GM19328 (cell line): ENCODE data around the gene MGAT5.

ENCODE experiments used
- ATAC-seq: cut with Tn5 transposase; IDR thresholded peaks from one replicate; pipeline ENCODE4 v1.9.1; 2021; ENCODE audit warnings: mild to moderate bottlenecking, moderate library complexity; ENCODE audit not compliant: unreplicated experiment

MGAT5 gene

DNA sequence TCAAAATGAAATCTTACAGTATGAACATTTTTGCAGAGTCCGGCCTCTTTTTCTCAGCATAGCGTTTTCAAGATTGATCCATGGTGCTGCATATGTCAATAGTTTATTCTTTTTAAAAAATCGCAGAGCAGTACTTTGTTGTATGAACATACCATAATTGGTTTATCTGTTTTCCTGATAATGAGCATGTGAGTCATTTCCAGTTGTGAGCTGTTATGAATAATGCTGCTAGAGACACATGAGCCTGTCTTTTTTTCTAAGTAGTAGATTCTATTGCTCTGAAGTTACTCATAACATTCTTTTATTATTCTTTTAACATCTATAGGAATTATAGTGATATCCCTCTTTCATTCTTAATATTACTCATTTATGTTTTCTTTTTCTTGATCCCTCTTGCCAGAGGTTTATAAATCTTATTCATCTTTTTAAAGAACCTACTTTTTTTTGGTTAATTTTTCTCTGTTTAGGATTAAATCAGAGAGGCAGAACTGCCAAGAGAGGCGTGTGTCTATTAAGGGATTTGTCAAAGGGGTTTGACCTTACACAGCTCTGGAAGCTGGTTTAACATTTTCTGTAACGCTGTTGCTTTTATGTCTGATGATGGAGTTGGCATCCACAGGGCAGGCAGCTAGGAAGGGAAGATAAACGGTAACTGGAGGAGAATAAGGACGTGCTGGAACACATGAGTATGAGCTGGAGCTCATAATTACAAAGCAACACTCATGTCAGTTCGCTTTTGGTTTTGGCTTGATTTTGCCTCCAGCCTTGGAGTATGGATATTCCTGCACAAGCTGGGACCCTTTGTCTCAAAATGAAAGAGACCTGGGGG is 47.4 kb downstream of the MGAT5 start:
- no peak for ATAC-seq

DNA sequence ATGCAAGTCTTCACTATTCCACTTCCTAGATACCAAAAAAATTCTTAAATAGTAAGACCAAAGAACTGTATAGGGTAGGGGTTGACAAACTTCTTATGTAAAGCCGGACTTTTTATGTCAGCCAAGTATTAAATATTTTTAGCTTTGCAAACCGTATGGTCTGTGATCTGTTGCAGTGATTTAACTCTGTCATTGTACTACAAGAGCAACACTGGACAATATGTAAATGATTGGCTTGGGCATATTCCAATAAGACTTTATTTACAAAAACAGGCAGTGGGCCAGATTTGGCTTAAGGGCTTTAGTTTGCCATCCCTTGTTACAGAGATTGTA is 48.0 kb downstream of the MGAT5 start:
- ATAC-seq: no peak

DNA sequence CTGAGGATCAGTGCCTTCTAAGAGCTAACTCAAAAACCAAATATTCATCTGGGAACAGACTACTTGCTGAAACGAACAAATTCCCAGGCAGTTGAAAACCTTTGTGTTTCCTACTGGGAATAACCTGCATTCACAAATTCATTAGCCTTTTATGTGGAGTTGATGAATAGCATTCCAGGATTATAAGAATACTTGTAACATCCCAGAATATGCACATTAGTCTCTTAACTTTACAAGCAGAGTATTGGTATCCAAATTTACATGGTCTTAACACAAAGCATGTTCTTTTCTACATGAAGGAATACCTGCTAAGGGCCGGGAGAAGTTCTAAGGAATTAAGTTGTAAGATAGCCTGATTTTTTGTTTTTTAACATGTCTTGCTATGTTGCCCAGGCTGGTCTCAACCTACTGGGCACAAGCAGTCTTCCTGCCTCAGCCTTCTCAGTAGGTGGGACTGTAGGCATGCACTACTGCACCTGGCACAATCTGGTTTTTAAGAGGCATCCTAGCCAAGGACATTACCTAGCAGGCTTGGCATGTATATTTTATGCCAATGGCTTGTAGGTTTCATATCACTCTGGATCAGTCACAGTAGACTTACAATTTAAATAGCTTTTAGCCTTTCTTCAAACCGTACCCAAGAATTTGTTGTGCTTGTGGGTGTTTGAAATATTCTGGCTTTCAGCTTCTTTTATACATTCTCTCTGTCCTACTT is 50.7 kb downstream of the MGAT5 start:
- no peak for ATAC-seq

DNA sequence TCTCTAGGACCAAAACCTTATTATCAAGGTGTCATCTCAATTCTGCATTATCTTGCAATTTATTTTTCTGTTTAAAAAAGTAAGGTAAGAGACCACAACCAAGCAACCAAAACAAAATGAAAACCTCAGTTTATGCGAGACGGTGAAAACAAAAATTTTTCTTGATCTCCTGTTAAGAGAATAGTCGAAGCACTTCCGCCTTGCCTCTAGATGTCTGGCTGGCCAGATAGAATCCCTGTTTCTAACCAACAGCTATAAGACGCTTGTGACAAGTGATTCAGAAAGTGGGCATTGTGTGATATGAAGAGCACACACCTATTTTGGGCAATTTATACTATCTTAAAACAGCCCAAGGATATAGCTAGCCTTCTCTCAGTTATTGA is 51.2 kb downstream of the MGAT5 start:
- no peak for ATAC-seq

DNA sequence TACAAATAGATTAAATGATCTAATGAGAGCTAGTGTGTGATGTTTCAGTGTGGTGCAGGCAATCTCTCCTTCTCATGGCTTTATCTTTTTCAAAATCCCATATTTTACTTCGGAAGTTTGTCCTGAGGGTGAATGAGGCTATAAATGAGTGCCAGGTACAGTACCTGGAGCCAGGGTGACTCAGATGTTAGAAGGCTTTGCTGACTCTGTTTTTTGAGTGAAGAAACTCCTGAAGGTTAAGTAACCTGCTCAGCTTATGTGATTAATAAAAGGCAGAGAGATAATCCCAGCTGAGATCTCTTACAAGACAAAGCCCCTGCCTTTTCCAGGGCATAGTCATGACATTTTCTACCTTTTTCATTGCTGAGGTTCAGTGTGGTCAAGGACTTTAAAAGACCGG is 52.6 kb downstream of the MGAT5 start:
- ATAC-seq: no peak

DNA sequence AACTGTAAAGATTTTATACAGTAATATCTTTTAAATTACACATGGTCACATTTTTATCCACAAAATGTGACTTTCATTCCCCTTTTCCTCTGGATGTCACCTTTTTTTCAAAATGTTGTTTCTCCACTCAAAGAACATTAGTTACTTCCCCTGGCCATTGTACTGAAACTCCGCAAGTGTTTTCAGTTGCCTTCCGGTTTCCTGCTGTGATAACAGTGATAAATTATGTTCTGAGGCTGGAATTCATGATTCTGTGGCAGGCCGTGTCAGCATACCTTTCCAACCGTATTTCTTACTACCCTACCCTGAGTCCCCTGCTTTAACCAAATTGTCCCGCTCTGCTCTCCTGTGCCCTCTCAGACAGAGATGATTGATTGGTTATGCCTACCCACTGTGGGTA is 53.5 kb downstream of the MGAT5 start:
- no peak for ATAC-seq

DNA sequence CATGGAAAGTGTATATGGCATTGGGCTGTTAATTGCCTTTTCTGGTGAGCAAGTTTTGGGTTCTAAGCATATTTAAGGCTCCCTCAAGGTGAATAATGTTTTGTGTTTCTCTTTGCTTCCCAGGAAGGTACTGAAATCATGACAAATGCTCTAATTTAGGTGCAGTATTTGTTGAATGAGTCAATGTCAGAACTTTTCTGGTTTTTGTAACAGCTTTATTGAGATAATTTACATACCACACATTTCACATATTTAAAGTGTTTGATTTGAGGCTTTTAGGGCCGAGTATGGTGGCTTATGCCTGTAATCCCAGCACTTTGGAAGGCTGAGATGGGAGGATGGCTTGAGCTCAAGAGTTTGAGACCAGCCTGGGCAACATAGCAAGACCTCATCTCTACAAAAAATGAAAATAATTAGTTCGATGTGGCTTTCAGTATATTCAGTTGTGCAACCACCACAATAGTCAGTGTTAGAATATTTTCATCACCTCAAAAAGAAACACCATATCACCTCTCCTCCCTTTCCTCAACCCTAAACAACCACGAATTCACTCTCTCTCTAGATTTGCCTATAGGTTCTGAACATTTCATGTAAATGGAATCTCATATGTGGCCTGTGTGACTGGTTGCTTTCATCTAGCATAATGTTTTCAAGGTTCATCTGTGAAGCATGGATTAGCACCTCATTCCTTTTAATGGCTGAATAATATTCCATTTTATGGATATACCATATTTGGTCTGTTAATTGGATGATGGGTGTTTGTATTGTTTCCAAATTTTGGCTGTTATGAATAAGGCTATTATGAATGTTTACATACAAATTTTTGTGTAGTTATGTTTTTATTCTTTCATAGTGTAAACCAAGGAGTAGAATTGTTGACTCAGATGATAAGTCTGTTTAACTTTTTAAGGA is 54.9 kb downstream of the MGAT5 start:
- ATAC-seq: no peak

DNA sequence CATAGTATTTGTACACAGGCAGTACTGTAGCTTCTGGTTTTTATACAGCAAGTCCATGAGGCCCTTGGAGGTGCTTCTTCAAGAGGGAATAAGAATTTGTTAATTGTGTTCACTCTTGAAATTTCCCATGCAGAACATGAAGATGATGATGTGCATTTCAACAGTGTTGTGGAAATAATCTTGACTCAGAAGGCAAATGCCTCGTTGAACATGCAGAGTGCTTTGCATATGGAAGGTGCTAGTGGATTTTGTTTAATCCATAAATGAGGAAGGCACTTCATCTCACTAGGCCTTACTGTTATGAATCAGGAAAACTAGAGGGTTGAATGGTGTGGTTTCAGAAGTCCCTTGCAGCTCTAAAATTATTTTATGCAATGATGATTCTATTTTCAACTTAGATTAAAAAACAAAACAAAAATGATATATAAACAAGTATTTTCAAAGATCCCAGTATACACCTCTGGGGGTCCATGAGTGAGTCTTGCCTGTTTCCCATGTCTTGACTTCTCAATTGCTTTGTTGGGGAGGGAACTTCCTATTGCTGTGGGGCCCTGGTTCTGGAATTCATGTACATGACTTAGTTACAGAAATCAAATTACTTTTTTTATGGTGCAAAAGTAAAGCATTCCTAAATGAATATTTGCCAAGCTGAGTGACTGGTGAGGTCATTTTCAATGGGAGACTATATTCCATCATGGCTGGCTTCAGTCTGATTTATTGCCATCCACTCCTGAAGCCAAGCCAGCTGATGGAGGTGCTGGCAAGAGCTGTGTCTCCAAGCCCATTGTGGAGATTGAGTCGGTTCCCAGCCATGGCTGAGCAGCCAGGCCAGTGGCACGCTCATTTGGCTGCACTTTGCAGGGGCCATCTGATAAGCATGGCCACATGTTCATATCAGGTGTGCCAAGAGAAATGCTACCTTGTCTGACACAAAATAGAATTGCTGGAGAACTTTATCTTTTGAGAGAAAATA is 56.5 kb downstream of the MGAT5 start:
- ATAC-seq: no peak

DNA sequence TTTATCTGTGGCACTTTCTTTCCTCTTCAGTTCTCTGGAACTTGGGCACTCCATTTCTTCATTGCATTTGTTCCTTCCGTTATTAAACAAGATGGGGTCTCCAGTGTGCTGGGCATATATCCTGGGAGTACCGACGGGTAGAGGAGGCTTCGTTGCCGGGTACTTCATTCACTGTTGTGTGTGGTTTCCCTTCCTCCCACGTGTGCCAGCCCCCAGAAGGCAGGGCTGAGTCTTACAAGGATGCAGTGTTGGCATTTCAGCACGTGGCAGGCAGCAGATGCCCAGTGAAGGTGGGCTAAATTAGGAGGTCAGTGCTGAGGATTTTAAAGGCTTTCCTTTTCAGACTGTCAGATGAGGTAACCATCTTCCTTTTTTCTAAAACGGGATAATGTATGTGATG is 58.6 kb downstream of the MGAT5 start:
- ATAC-seq: no peak

DNA sequence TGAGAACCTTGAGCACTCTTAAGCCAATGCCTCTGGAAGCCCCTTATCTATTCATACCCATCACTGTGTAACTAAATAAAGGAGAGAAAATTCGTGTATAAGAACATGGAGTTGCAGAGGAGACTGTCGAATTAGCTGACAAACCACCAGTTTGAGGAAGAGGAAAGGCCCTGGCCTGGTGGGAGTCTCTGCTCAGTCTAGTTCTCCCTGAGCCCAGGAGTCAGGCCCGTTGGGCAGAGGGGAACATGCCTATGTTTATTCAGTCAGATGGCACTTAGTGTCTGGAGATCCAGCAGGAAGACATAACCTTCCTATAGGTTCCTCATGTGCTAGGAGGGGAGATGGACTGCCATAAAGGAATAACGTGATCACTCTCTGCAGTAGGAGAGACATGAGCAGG is 60.3 kb downstream of the MGAT5 start:
- no peak for ATAC-seq

DNA sequence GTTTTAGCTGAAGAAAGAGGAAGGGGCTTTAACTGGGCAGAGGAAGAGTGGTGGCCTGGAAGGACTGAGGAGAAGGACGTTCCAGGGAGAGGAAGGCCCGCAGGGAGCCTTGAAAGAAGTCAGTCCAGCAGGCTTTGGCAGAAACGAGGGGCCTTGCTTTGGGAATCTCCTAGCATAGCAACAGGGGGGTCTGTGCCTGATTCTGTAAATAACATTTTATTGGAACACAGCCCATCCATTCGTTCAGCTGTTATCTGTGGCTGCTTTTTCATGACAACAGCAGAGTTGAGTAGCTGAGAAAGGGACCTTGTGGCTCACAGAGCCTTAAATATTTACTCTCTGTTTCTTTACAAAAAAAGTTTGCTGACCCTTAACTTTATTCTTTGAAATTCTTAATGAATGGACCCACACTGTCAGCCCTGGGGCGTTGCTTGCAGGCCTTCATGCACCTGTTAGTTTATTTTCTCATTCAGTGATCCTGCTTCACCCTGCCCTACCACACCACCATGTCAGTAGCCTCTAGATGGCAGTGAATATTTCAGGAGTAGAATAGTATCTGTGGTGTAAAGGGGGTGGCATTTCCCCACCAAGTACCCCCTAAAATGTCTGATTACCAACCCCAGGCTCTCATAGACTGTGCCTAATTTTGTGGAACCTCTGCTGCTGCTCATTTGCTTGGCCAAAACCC is 61.0 kb downstream of the MGAT5 start:
- no peak for ATAC-seq

DNA sequence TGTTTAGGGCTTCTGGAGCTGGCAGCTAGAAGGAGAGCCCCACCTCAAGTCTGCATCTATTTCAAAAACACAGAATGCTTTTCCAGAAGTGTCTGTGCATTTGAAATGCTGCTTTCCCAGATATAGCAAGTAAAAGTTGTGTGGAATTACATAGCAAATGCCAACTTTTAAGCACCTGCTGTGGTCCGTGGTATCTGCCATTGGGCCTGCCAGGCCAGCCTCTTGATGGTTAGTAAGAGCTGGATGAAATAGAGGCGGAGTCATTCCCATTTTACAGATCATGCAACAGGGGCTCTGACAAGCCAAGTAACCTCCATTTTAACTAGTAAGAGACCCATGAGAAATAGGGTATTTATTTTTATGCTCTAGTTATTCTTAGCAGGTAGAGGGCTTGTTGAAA is 61.6 kb downstream of the MGAT5 start:
- ATAC-seq: no peak

DNA sequence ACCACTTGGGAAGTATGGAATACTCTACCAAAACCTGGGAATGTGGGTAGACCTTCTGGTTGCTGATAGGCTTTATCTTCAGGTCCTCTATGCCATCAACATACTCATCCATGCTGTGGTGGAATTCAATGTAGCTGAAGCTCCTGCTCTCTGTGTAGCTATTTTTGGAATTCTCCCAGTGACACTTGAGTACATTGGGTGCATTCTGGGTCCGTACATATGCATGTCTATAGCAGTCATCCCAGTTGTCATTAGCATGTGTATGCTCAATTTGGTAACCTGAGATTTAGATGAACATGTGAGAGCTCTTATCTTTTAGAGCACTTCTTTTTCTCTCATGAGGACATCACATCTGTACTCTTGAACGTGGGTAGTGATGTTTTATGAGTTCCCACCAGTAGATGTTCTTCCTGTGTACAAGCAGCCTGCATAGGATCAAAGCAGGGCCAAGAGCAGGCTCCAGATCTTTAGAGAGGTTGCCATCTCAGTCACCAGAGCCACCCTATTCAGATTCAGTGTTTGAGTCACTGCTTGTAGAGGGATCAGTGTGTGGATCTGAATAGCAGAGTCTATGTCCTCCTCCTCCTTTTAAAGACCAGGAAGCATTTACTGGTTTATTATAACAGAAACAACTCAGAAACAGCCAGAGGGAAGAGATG is 65.9 kb downstream of the MGAT5 start:
- no peak for ATAC-seq

DNA sequence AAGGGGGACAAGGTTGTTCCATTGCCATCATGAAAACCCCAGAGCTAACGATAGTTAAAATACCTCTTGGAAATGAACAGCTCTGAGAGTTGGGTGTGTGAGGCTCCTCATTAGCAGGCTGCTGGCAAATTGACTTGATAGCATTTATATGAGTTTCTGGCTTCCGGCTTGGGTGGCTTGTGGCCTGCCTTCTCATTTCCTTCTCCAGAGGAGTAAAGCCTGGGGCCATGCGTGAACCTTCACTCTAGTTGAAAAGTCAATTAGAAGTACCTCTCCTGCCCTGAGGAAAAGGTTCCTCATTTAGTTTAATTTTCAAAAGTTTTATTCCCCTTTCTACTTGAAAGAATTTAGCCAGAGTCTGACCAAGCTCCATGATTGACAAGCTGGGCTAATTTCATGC is 67.1 kb downstream of the MGAT5 start:
- no peak for ATAC-seq

DNA sequence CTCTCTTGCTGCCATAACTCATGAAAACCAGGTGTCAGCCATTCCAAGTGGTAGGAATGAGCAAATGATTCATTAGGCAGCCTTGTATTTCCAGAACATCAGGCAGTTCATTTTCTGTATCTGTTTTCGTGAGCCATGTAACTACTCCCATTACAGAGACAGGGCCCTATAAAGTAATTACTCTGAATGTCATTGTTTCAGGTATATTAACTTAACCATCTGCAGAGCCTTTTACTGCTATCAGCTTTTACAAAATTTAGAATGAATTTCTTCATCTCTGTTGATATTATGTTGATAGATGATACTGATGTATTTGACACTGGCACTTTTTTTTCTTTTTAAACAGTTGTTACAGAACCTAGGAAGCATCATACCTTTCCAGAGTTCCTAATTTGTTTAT is 69.9 kb downstream of the MGAT5 start:
- ATAC-seq: no peak

DNA sequence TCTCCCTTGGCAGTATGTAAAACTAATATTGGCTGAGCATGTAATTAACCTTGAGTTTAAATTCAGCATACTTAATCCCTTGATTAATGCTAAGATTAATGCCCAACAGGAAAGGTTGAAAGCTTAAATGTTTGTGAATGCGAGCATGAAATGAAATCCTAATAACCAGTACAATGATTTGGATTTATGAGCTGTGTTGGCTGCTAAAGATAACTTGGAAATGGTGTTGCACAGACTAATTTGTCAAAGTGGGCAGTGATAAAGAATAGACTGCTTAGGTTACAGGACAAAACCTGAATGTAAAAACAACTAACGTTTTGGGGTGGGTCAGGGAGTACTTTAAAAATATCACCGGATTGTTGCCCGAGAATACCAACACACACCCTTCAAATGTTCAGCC is 70.6 kb downstream of the MGAT5 start:
- ATAC-seq: no peak

DNA sequence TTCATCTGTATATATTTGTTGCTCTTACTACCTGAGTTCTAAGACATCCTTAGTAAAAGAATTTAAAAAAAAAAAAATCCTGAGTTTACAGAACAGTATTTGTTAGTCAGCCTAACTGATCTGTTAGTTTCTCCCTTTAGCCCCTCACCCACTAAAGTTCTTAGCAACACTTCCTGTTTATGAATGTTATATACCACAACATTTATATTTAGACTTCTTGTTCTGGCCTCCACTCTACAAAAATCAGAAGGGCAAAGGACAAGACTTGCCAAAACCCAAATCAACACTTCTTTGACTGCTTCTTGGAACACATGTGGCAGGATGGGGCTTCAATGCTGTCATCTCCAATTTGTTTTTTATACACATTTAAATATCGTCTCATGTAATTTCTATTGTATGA is 71.1 kb downstream of the MGAT5 start:
- no peak for ATAC-seq

DNA sequence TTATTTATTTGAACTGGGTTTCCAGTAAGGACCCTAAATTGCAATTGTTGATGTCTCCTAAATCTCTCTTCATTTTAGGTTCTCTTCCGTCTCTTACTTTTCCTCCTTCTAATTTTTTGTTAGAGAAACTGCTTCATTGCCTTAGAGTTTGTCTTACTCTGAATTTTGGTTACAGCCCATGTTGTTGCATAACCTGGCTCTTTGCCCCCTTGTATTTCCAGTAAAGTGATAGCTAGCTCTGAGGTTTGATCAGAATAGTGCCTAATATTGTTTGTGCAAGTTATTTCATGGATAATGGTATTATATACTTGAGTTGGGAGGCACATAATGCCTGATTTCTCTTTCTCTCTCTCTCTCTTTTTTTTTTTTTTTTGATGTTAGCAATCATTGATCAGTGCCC is 71.8 kb downstream of the MGAT5 start:
- ATAC-seq: no peak

DNA sequence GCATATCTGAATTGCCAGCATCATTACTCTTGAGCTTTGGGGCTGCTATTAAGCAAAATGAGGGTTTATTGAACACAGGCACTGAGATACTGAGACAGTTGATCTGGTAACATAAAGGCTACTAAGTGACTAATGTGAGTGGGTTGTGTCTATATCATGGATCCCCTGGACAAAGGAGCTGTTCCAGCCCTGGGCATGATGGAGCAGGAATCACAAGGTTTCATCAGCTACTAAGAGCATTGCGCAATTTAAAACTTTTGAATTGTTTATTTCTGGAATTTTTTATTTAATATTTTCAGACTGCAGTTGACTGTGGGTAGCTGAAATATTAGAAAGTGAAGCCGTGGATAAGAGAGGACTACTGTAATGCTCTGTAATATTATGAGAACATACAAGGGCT is 73.5 kb downstream of the MGAT5 start:
- ATAC-seq: no peak
